GM21737 (cell line): ENCODE data around the gene EVPLL.
"Not testable (repeated sequence)": the region's sequence is repeated elsewhere in the genome, so short reads cannot be mapped to it uniquely, and the experiment has no call there.

Source experiments
- ATAC-seq: cut with Tn5 transposase; IDR thresholded peaks from one replicate; pipeline ENCODE4 v1.9.1; 2021; ENCODE audit warnings: mild to moderate bottlenecking, moderate library complexity; ENCODE audit not compliant: unreplicated experiment

The EVPLL gene

DNA sequence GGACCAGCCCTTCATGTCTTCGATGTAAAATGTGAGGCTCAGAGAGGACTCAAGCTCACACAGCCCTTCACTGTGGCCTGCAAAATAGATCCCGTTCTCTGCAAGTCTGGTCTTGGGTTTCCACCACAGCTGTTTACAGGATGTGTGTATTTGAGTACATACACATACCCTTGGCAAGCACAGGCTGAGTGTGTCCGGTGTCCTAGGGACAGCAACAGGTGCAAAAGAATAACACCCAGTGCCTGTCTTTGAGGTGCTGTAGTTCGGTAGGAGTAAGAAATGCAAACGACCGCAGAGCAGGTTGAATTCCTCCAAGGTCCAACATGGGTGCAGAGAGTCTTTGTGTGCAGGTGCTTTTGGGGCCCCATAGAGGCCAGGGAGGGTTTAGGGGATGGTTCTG is 44.9 kb downstream of the EVPLL start:
- not testable (repeated sequence) for ATAC-seq

DNA sequence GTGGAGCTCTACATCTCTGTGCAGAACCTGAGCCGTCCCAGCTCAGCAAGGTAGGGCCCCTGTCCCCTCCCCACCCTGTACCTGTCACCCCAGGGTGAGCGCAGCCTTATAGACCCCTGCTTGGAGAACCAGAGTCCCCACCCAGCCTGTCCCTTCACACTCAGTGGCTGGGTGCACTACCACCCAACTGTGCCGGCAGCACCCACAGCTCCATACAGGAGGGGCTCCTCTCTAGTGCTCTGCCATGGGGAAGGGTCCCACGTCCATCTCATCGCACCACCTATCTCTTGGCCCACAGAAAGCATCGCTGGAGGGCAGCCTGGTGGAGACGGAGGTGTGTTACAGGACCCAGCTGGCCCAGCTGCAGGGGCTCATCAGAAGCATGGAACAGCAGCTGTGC is 45.4 kb downstream of the EVPLL start:
- ATAC-seq: not testable (repeated sequence)

DNA sequence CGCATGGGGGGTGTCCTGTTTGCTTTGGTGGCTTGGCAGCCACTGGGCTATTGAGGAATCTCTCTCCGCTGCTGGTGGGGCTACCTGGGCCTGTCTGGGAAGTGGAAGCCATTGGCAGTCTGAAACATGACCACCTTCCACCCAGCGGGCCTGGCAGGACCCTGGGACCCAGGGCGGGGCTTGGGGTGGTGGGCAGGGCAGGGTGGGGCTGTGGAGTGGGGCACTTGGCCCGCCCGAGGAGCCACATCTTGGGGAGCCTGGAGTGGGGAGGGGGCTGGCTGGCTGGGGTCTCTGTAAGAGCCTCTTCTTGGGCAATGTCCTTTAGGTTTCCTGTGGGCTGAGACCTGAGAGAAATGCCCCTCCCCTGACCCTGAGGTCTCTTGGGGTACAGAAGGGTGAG is 48.0 kb downstream of the EVPLL start:
- ATAC-seq: not testable (repeated sequence)

DNA sequence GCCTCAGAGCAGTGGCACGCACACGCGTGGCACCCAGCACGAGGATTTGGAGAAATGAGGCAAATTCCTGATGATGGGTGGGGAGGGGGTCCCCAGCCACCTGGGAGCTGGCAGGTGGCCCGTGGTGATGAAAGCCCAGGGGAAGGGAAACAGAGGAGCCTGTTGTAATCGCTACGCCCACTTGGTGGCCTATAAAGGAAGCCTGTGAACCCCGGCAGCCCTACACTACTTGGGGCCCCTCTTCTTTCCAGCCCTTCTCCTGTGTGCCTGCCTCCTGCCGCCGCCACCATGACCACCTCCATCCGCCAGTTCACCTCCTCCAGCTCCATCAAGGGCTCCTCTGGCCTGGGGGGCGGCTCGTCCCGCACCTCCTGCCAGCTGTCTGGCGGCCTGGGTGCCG is 49.1 kb downstream of the EVPLL start:
- not testable (repeated sequence) for ATAC-seq

DNA sequence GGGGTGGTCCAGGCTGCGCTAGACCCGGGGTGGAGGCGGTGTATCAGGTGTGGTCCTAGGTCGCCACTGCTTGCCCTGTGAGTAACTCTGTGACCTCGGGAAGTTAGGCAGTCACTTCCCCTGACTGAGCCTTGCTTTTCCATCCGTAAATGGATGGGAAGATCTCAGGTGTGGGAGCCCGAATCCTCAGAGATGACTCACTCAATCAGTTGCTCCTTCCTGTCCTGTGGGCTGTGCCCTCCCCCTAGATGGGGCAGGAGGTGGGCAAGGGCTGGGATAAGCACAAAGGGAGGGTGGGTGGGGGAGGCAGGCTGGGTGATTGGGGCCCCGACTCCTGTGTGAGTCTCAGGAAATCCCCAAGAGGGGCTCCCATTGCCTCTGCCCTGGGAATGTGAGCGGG is 54.6 kb downstream of the EVPLL start:
- ATAC-seq: not testable (repeated sequence)
